Liver (tissue), 9 donors: Measurements from ENCODE around the gene ETV4. TPM values are rescaled to one million over a fixed set of nuclear protein-coding genes. Genes with fewer than 3 reads are reported as not detected.

Source experiments
- DNase-seq: peaks from one replicate; pipeline ENCODE4 v3.0.0-alpha.2; 2017; ENCODE audit warnings: low spot score
- H3K27ac ChIP-seq, 2 donors: one replicate each; pipeline ENCODE4 v1.7.0; 2013; ENCODE audit warnings: inconsistent platforms in 2 of 2, low read length in 2 of 2, control low read depth in 1 of 2, low read depth in 1 of 2, mild to moderate bottlenecking in 1 of 2
- H3K27me3 ChIP-seq, 4 donors: one replicate each; pipeline versions ENCODE4 v1.6.1 to v1.7.0; 2013; ENCODE audit warnings: low read length in 3 of 4, inconsistent platforms in 1 of 4, mild to moderate bottlenecking in 1 of 4, moderate library complexity in 1 of 4; ENCODE audit not compliant: control insufficient read depth in 4 of 4, insufficient read depth in 4 of 4
- H3K36me3 ChIP-seq, 4 donors: one replicate each; pipeline versions ENCODE4 v1.6.1 to v1.7.0; 2013; ENCODE audit warnings: low read length in 3 of 4, mild to moderate bottlenecking in 3 of 4, low read depth in 1 of 4, moderate library complexity in 1 of 4; ENCODE audit not compliant: control insufficient read depth in 4 of 4, insufficient read depth in 3 of 4
- H3K4me1 ChIP-seq, 4 donors: one replicate each; pipeline versions ENCODE4 v1.6.1 to v1.7.0; 2013; ENCODE audit warnings: low read length in 3 of 4, mild to moderate bottlenecking in 3 of 4, moderate library complexity in 1 of 4; ENCODE audit not compliant: control insufficient read depth in 4 of 4, insufficient read depth in 4 of 4
- H3K4me3 ChIP-seq, 3 donors: one replicate each; pipeline versions ENCODE4 v1.6.1 to v1.7.0; 2013; ENCODE audit warnings: low read length in 3 of 3, control low read depth in 1 of 3, low read depth in 1 of 3, mild to moderate bottlenecking in 1 of 3
- H3K9ac ChIP-seq, 2 donors: one replicate each; pipeline ENCODE4 v1.7.0; 2013; ENCODE audit warnings: low read length in 2 of 2, mild to moderate bottlenecking in 2 of 2, moderate library complexity in 2 of 2, control low read depth in 1 of 2, low read depth in 1 of 2
- H3K9me3 ChIP-seq, 4 donors: one replicate each; pipeline versions ENCODE4 v1.6.1 to v1.7.0; 2013; ENCODE audit warnings: low read length in 3 of 4; ENCODE audit not compliant: control insufficient read depth in 4 of 4
- EGR1 ChIP-seq, 2 donors: IDR thresholded peaks; 2 replicates each; pipeline ENCODE4 v1.6.1; 2016 to 2018; ENCODE audit warnings: antibody characterized with exemption in 2 of 2, low read depth in 2 of 2
- FOXA1 ChIP-seq: IDR thresholded peaks from 2 replicates; pipeline ENCODE4 v1.6.1; 2016; ENCODE audit warnings: antibody characterized with exemption
- FOXA2 ChIP-seq: IDR thresholded peaks from 2 replicates; pipeline ENCODE4 v1.6.1; 2016; ENCODE audit warnings: antibody characterized with exemption
- GABPA ChIP-seq, 2 donors: IDR thresholded peaks in 1 of 2; conservative IDR thresholded peaks in 1 of 2; 2 replicates each; pipeline ENCODE4 v1.6.1; 2016; ENCODE audit warnings: antibody characterized with exemption in 2 of 2, mild to moderate bottlenecking in 1 of 2, moderate library complexity in 1 of 2
- JUND ChIP-seq, 2 donors: IDR thresholded peaks; 2 replicates each; pipeline ENCODE4 v1.6.1; 2016; ENCODE audit warnings: antibody characterized with exemption in 2 of 2
- RAD21 ChIP-seq, 2 donors: IDR thresholded peaks; 2 replicates each; pipeline ENCODE4 v1.6.1; 2016; ENCODE audit warnings: antibody characterized with exemption in 2 of 2, mild to moderate bottlenecking in 2 of 2
- RXRA ChIP-seq, 2 donors: IDR thresholded peaks; 2 replicates each; pipeline ENCODE4 v1.6.1; 2017 to 2018; ENCODE audit warnings: antibody characterized with exemption in 2 of 2, mild to moderate bottlenecking in 1 of 2
- SP1 ChIP-seq: IDR thresholded peaks from 2 replicates; pipeline ENCODE4 v1.6.1; 2018; ENCODE audit warnings: antibody characterized with exemption, mild to moderate bottlenecking
- TAF1 ChIP-seq: conservative IDR thresholded peaks from 2 replicates; pipeline ENCODE4 v1.6.1; 2016; ENCODE audit warnings: antibody characterized with exemption, mild to moderate bottlenecking
- WGBS: extraction: QIAGEN DNeasy Blood & Tissue Kit; methylation state at CpG from one replicate; pipeline ENCODE4 v1.1.7; 2013; 5-methylcytosine and 5-hydroxymethylcytosine counted together
- polyA plus RNA-seq, 2 donors: library from polyadenylated mRNA; stranded (reverse) in 1 of 2; unstranded in 1 of 2; fragments of 200-250 nt in 1 of 2; fragments of >200 nt in 1 of 2; fragmentation: Nextera tagmentation in 1 of 2; extraction: Ambion mirVana in 1 of 2; gene quantifications; one replicate each; pipeline versions ENCODE4 v1.2.1 to v1.2.3, GENCODE V29; 2013 to 2015
- total RNA-seq, 2 donors: library from RNA; depleted of rRNA; stranded (reverse); fragments of >200 nt; gene quantifications; one replicate each; pipeline ENCODE4 v1.2.3, GENCODE V29; 2014
- TF ChIP-seq, protein P1 (sequence below): IDR thresholded peaks from 2 replicates; pipeline ENCODE4 v1.6.1; 2016; ENCODE audit warnings: antibody characterized with exemption, mild to moderate bottlenecking
- TF ChIP-seq, protein P2 (sequence below): fragments of 150-350 bp; IDR thresholded peaks from 2 replicates; pipeline ENCODE4 v1.5.1; 2017; ENCODE audit warnings: improper control_type of control experiment, low read depth, low read length; ENCODE audit not compliant: missing input control
- TF ChIP-seq, protein P3 (sequence below): IDR thresholded peaks from 2 replicates; pipeline ENCODE4 v1.6.1; 2016; ENCODE audit warnings: antibody characterized with exemption
- donor health status: healthy.
- donor health status: healthy.
- donor health status: healthy.
- donor health status: healthy.
- donor health status: healthy.

ETV4 gene
- total and polyA plus RNA-seq, 4 donors = 0.08 to 1.1 (median 0.46) TPM

DNA sequence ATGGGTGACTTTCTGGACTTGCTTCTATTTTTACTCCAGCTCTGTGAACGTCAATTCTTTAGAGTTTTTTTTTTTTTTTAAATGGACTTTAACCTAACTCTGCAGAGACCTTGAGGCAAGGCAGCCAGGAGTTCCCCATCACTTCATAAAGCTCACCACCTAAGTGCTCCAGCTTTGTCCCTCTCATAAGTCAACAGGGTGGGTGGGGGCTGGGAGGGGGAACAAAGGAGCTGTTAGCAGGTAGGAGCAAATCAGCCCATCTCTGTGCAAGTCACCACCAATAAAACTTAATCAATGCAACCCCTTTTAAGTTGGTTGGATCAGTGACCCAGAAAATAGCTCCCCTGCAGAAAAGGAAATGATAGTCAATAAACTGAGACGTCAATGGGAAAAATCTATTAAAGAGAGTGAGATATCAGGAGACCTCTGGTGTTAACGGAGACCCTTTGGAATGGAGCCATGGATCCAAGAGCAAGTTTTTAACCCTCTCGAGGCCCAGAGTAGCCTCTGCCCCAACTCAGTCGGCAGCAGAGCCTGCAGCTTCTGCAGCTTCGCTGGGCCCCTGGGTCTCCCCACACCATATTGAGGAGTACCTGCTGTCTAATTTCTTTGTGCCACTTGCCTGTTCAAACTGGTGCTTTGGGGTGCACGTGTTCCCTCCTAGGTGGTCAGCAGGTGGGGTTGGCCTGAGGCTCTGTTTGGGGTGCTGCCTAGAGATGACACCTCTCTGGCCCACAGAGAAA, 27.6 kb upstream of the ETV4 start:
- no peaks in the 10 kb centered on the region for H3K9me3 ChIP-seq
- no peaks in the 10 kb centered on the region for H3K27me3 ChIP-seq
- no peaks in the 10 kb centered on the region for H3K36me3 ChIP-seq
- WGBS = 38% methylated on average over 7 of the region's 7 CpGs
- no peak overlapping the region for H3K9ac ChIP-seq
- H3K4me3 ChIP-seq = no peak overlapping the region
- TF ChIP-seq, protein P1, sequence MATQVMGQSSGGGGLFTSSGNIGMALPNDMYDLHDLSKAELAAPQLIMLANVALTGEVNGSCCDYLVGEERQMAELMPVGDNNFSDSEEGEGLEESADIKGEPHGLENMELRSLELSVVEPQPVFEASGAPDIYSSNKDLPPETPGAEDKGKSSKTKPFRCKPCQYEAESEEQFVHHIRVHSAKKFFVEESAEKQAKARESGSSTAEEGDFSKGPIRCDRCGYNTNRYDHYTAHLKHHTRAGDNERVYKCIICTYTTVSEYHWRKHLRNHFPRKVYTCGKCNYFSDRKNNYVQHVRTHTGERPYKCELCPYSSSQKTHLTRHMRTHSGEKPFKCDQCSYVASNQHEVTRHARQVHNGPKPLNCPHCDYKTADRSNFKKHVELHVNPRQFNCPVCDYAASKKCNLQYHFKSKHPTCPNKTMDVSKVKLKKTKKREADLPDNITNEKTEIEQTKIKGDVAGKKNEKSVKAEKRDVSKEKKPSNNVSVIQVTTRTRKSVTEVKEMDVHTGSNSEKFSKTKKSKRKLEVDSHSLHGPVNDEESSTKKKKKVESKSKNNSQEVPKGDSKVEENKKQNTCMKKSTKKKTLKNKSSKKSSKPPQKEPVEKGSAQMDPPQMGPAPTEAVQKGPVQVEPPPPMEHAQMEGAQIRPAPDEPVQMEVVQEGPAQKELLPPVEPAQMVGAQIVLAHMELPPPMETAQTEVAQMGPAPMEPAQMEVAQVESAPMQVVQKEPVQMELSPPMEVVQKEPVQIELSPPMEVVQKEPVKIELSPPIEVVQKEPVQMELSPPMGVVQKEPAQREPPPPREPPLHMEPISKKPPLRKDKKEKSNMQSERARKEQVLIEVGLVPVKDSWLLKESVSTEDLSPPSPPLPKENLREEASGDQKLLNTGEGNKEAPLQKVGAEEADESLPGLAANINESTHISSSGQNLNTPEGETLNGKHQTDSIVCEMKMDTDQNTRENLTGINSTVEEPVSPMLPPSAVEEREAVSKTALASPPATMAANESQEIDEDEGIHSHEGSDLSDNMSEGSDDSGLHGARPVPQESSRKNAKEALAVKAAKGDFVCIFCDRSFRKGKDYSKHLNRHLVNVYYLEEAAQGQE = no peak
- TF ChIP-seq FOXA2 = no peak
- TF ChIP-seq, protein P2, sequence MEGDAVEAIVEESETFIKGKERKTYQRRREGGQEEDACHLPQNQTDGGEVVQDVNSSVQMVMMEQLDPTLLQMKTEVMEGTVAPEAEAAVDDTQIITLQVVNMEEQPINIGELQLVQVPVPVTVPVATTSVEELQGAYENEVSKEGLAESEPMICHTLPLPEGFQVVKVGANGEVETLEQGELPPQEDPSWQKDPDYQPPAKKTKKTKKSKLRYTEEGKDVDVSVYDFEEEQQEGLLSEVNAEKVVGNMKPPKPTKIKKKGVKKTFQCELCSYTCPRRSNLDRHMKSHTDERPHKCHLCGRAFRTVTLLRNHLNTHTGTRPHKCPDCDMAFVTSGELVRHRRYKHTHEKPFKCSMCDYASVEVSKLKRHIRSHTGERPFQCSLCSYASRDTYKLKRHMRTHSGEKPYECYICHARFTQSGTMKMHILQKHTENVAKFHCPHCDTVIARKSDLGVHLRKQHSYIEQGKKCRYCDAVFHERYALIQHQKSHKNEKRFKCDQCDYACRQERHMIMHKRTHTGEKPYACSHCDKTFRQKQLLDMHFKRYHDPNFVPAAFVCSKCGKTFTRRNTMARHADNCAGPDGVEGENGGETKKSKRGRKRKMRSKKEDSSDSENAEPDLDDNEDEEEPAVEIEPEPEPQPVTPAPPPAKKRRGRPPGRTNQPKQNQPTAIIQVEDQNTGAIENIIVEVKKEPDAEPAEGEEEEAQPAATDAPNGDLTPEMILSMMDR = no peak
- no peaks in the 10 kb centered on the region for H3K4me1 ChIP-seq
- H3K27ac ChIP-seq = no peak overlapping the region
- DNase-seq = no peak

DNA sequence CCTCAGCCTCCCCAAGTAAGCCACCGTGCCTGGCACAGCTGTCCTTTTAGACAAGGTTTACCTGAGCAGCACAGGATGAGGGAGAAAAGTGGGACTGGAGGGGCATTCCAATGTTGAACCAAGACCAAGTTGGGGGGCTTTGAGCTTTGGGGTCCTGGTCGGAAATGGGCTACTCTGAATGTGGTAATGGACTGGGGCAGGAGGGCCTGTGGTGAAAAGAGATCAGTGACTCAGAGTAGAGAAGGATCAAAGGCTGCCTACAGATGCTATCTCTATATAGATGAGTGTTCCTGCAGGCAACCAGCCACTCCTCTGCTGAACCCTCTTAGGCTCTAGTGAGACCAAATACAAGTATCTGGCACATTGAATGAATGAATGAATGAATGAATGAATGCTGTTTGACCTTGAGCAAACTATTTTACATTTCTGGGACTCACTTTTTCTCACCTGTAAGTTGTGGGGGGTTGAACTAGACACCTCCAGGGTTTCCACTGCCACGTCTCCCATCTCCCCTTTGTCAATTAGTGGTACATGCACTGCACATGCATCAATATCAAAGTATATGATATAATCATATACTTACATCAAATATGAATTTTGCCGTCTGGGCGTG, 26.3 kb upstream of the ETV4 start:
- H3K9ac ChIP-seq = no peak overlapping the region
- H3K4me3 ChIP-seq = no peak overlapping the region
- TF ChIP-seq TAF1 (no peak), FOXA1 (no peak), SP1 (no peak), EGR1 (IDR thresholded peaks at IDR 0.05; ENCODE audit: low read depth in 2 of 2) (no peak), RXRA (IDR thresholded peaks at IDR 0.05) (no peak), RAD21 (IDR thresholded peaks at IDR 0.05) (no peak), GABPA (IDR thresholded peaks at IDR 0.05 in 1 of 2, conservative IDR thresholded peaks at IDR 0.05 in 1 of 2) (no peak), JUND (IDR thresholded peaks at IDR 0.05) (no peak)
- TF ChIP-seq, protein P3, sequence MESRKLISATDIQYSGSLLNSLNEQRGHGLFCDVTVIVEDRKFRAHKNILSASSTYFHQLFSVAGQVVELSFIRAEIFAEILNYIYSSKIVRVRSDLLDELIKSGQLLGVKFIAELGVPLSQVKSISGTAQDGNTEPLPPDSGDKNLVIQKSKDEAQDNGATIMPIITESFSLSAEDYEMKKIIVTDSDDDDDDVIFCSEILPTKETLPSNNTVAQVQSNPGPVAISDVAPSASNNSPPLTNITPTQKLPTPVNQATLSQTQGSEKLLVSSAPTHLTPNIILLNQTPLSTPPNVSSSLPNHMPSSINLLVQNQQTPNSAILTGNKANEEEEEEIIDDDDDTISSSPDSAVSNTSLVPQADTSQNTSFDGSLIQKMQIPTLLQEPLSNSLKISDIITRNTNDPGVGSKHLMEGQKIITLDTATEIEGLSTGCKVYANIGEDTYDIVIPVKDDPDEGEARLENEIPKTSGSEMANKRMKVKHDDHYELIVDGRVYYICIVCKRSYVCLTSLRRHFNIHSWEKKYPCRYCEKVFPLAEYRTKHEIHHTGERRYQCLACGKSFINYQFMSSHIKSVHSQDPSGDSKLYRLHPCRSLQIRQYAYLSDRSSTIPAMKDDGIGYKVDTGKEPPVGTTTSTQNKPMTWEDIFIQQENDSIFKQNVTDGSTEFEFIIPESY = no peak
- TF ChIP-seq, protein P2 = no peak
- no peaks in the 10 kb centered on the region for H3K36me3 ChIP-seq
- H3K27ac ChIP-seq = no peak overlapping the region
- H3K9me3 ChIP-seq = no peaks in the 10 kb centered on the region
- H3K4me1 ChIP-seq = no peaks in the 10 kb centered on the region
- H3K27me3 ChIP-seq = no peaks in the 10 kb centered on the region
- 79% methylated on average over 5 of the region's 5 CpGs for WGBS
- no peak for DNase-seq
